Neuronal stem cell (in vitro differentiated cells): ENCODE measurements around the gene RPL36AL. TPM values are rescaled to one million over a fixed set of nuclear protein-coding genes. Genes with fewer than 3 reads are reported as not detected.

Experiments
- small RNA-seq: library from polyadenylated mRNA; stranded (forward); fragments of <200 nt; extraction: miRNeasy Mini kit (QIAGEN cat#:217004); gene quantifications from one replicate; pipeline ENCODE3, GENCODE V24; 2013; ENCODE audit not compliant: insufficient read depth

RPL36AL gene

Small RNAs within 50 kb of the gene (small RNA-seq; reads per million reads assigned to genes)
- not detected for gene AL139099.3
- not detected for gene AL139099.4
- gene RF00019: not detected
